SK-N-SH (cell line): ENCODE results near the gene KIF18A. TPM values are rescaled to one million over a fixed set of nuclear protein-coding genes. Genes with fewer than 3 reads are reported as not detected.

ENCODE experiments used
- CTCF ChIA-PET: fragments of 300-600, 350-600 bp; formaldehyde crosslinking; extraction: SDS; loops from one replicate; lab custom pipeline; 2021; lab: Yijun Ruan, JAX
- POLR2A ChIA-PET: fragments of 350-600 bp; sonication (Branson Sonifier 250); formaldehyde crosslinking; extraction: SDS; loops from one replicate; lab custom pipeline; 2020; ENCODE audit warnings: antibody characterized with exemption, inconsistent platforms; lab: Yijun Ruan, JAX
- DNase-seq: peaks from one replicate; pipeline ENCODE4 v3.0.0; 2012
- H2AFZ ChIP-seq: fragments of 200-600 bp; sonication (generic); 2 replicates; pipeline ENCODE4 v1.8.1; 2016; ENCODE audit warnings: antibody characterized with exemption, mild to moderate bottlenecking, low read depth
- H3F3A ChIP-seq: fragments of 200-600 bp; sonication (generic); replicated peaks from 2 replicates; pipeline ENCODE3; 2016; ENCODE audit warnings: antibody characterized with exemption, mild to moderate bottlenecking; ENCODE audit not compliant: insufficient read depth
- H3K27ac ChIP-seq, 2 experiments: fragments of 200-500 bp in 1 of 2; fragments of 200-600 bp in 1 of 2; sonication (Bioruptor generic) in 1 of 2; sonication (generic), shearing (Covaris generic) in 1 of 2; 2 replicates each; pipeline versions ENCODE4 v1.5.1 to v1.6.1; 2014 to 2016; ENCODE audit warnings: low read depth in 2 of 2, inconsistent platforms in 1 of 2, low read length in 1 of 2, mild to moderate bottlenecking in 1 of 2, mixed read lengths in 1 of 2
- H3K27me3 ChIP-seq: fragments of 200-600 bp; sonication (generic), shearing (Covaris generic); 2 replicates; pipeline ENCODE4 v1.6.1; 2016; ENCODE audit warnings: mixed run types; ENCODE audit not compliant: insufficient read depth
- H3K36me3 ChIP-seq, 2 experiments: fragments of 200-500 bp in 1 of 2; fragments of 200-600 bp in 1 of 2; sonication (Bioruptor generic) in 1 of 2; sonication (generic) in 1 of 2; replicated peaks in 1 of 2; 2 replicates each; pipeline versions ENCODE3 to v1.5.1; 2014 to 2016; ENCODE audit warnings: low read length in 1 of 2, mild to moderate bottlenecking in 1 of 2; ENCODE audit not compliant: insufficient read depth in 2 of 2, control insufficient read depth in 1 of 2
- H3K4me1 ChIP-seq, 2 experiments: fragments of 200-500 bp in 1 of 2; fragments of 200-600 bp in 1 of 2; sonication (Bioruptor generic) in 1 of 2; sonication (generic), shearing (Covaris generic) in 1 of 2; 2 replicates each; pipeline versions ENCODE4 v1.5.1 to v1.6.1; 2014 to 2016; ENCODE audit warnings: low read depth in 1 of 2, low read length in 1 of 2, mixed run types in 1 of 2; ENCODE audit not compliant: insufficient read depth in 2 of 2, control insufficient read depth in 1 of 2
- H3K4me2 ChIP-seq: fragments of 200-600 bp; sonication (generic), shearing (Covaris generic); 2 replicates; pipeline ENCODE4 v1.6.1; 2017; ENCODE audit warnings: mixed run types
- H3K4me3 ChIP-seq, 2 experiments: fragments of 200-500 bp in 1 of 2; fragments of 200-600 bp in 1 of 2; sonication (Bioruptor generic) in 1 of 2; sonication (generic), shearing (Covaris generic) in 1 of 2; 2 replicates each; pipeline versions ENCODE4 v1.5.1 to v1.8.1; 2014 to 2016; ENCODE audit warnings: low read depth in 2 of 2, inconsistent platforms in 1 of 2, low read length in 1 of 2, mild to moderate bottlenecking in 1 of 2, mixed read lengths in 1 of 2, moderate library complexity in 1 of 2
- H3K79me2 ChIP-seq: fragments of 200-600 bp; sonication (generic); 2 replicates; pipeline ENCODE4 v1.8.1; 2017; ENCODE audit warnings: mild to moderate bottlenecking; ENCODE audit not compliant: insufficient read depth
- H3K9ac ChIP-seq: fragments of 200-600 bp; sonication (generic); 2 replicates; pipeline ENCODE4 v1.6.1; 2017; ENCODE audit warnings: mixed run types
- H3K9me2 ChIP-seq: fragments of 200-600 bp; sonication (generic); 2 replicates; pipeline ENCODE4 v1.6.1; 2017; ENCODE audit warnings: mixed run types
- H3K9me3 ChIP-seq: fragments of 200-600 bp; sonication (generic); 2 replicates; pipeline ENCODE4 v1.6.1; 2017; ENCODE audit warnings: mixed run types, mild to moderate bottlenecking, moderate library complexity
- H4K20me1 ChIP-seq: fragments of 200-600 bp; sonication (generic); 2 replicates; pipeline ENCODE4 v1.6.1; 2017; ENCODE audit warnings: mild to moderate bottlenecking, mixed run types; ENCODE audit not compliant: insufficient read depth
- CTCF ChIP-seq: fragments of 200-600 bp; sonication (generic); IDR thresholded peaks from 2 replicates; pipeline ENCODE4 v1.6.1; 2017; ENCODE audit warnings: antibody characterized with exemption, mild to moderate bottlenecking, moderate library complexity
- GABPA ChIP-seq: IDR thresholded peaks from 2 replicates; pipeline ENCODE4 v1.4.0; 2012; ENCODE audit warnings: low read depth, mild to moderate bottlenecking
- MEF2A ChIP-seq: IDR thresholded peaks from 2 replicates; pipeline ENCODE4 v1.4.0; 2012; ENCODE audit warnings: low read depth, borderline replicate concordance
- SIN3A ChIP-seq: IDR thresholded peaks from 2 replicates; pipeline ENCODE4 v1.6.1; 2012; ENCODE audit warnings: low read depth, mild to moderate bottlenecking, low read length, moderate library complexity, borderline replicate concordance
- SMC3 ChIP-seq: IDR thresholded peaks from 2 replicates; pipeline ENCODE4 v1.6.1; 2012; ENCODE audit warnings: low read depth, low read length, improper control_type of control experiment
- TCF12 ChIP-seq: IDR thresholded peaks from 2 replicates; pipeline ENCODE4 v1.4.0; 2012
- TEAD4 ChIP-seq: IDR thresholded peaks from 2 replicates; pipeline ENCODE4 v1.4.0; 2012; ENCODE audit warnings: mild to moderate bottlenecking, borderline replicate concordance; ENCODE audit not compliant: insufficient read depth
- YY1 ChIP-seq: IDR thresholded peaks from 2 replicates; pipeline ENCODE4 v1.4.0; 2012; ENCODE audit warnings: low read depth, mild to moderate bottlenecking
- WGBS: methylation state at CpG from one replicate; pipeline ENCODE4 v1.1.6; 2017; ENCODE audit warnings: low lambda C conversion rate; 5-methylcytosine and 5-hydroxymethylcytosine counted together
- polyA plus RNA-seq, 3 experiments: library from polyadenylated mRNA; depleted of rRNA; stranded (reverse); fragments of >200 nt; gene quantifications; 2 replicates each; pipeline ENCODE4 v1.2.3, GENCODE V29; 2012

Gene KIF18A
- polyA plus RNA-seq, 1 of the 3 experiments (the other 2 are of a cell fraction), result 3.8 TPM

- Histone ChIP-seq H3K4me1 (no peaks in the 10 kb centered on the region), H3K4me3 (no peak overlapping the region), H3K9ac (no peak overlapping the region), H3F3A (no peaks in the 10 kb centered on the region), H2AFZ (no peak overlapping the region), H3K27me3 (no peaks in the 10 kb centered on the region), H3K9me3 (0 out of 2 replicates have a peak, but pooled peaks cover 8% of the 10 kb centered on the region), H3K79me2 (no peaks in the 10 kb centered on the region), H3K4me2 (no peak overlapping the region), H3K9me2 (no peaks in the 10 kb centered on the region), H3K36me3 (peaks cover 0 to 14% of the 10 kb centered on the region in 2 experiments), H4K20me1 (no peaks in the 10 kb centered on the region), H3K27ac (no peak overlapping the region)
- ChIA-PET POLR2A (no interaction called here), CTCF (interaction anchor here (0.6 kb wide), 1 partner anchor 132 kb away, joined by 3 read pairs; no protein-coding TSS in a partner anchor)
- TF ChIP-seq SMC3, result no peak
- DNase-seq, result no peak
- WGBS, result 95% methylated on average over 2 of the region's 2 CpGs
Observed at GRCh38 chr11:27996066-27996465, 111.9 kb downstream of the KIF18A start.

- DNase-seq, result no peak
- 73% methylated on average over 3 of the region's 3 CpGs for WGBS
- H4K20me1 ChIP-seq, result no peaks in the 10 kb centered on the region
- no peak for TF ChIP-seq TCF12
- no peak for TF ChIP-seq SIN3A
- TF ChIP-seq CTCF, result no peak
- TF ChIP-seq YY1, result no peak
- TF ChIP-seq, all 33 proteins: peak for 0
- no peak overlapping the region for H2AFZ ChIP-seq
- no peak overlapping the region for H3K27ac ChIP-seq
- H3K36me3 ChIP-seq, result peaks cover 0 to 14% of the 10 kb centered on the region in 2 experiments
- no peak overlapping the region for H3K9ac ChIP-seq
- no peak overlapping the region for H3K4me3 ChIP-seq
- no peaks in the 10 kb centered on the region for H3K79me2 ChIP-seq
- H3K4me1 ChIP-seq, result no peaks in the 10 kb centered on the region
- no peaks in the 10 kb centered on the region for H3K27me3 ChIP-seq
- ChIA-PET CTCF (no interaction called here), POLR2A (no interaction called here)
- H3K9me3 ChIP-seq, result 0 out of 2 replicates have a peak, but pooled peaks cover 8% of the 10 kb centered on the region
- no peaks in the 10 kb centered on the region for H3K9me2 ChIP-seq
- H3K4me2 ChIP-seq, result no peak overlapping the region
- no peaks in the 10 kb centered on the region for H3F3A ChIP-seq
Observed at GRCh38 chr11:27995083-27995482, 112.9 kb downstream of the KIF18A start.

- Histone ChIP-seq H3K9me3 (no peaks in the 10 kb centered on the region), H3K9ac (no peak overlapping the region), H3K36me3 (no peaks in the 10 kb centered on the region), H3F3A (no peaks in the 10 kb centered on the region), H3K27ac (no peak overlapping the region), H3K79me2 (no peaks in the 10 kb centered on the region), H3K9me2 (no peaks in the 10 kb centered on the region), H3K27me3 (no peaks in the 10 kb centered on the region), H4K20me1 (no peaks in the 10 kb centered on the region), H3K4me3 (no peak overlapping the region), H3K4me2 (no peak overlapping the region), H3K4me1 (no peaks in the 10 kb centered on the region), H2AFZ (no peak overlapping the region)
- TF ChIP-seq CTCF (no peak), TEAD4 (no peak), GABPA (no peak), MEF2A (no peak)
- DNase-seq, result no peak
- ChIA-PET POLR2A (no interaction called here), CTCF (no interaction called here)
- WGBS, result 75% methylated on average over 1 of the region's 1 CpG
Observed at GRCh38 chr11:27991736-27992135, 116.2 kb downstream of the KIF18A start.
